GM18511 (cell line): ENCODE results near the gene ESRRA.
"Not testable (repeated sequence)": the region's sequence is repeated elsewhere in the genome, so short reads cannot be mapped to it uniquely, and the experiment has no call there.

Source experiments
- ATAC-seq: cut with Tn5 transposase; IDR thresholded peaks from one replicate; pipeline ENCODE4 v1.9.1; 2021; ENCODE audit warnings: mild to moderate bottlenecking, moderate library complexity; ENCODE audit not compliant: unreplicated experiment

Gene ESRRA

DNA sequence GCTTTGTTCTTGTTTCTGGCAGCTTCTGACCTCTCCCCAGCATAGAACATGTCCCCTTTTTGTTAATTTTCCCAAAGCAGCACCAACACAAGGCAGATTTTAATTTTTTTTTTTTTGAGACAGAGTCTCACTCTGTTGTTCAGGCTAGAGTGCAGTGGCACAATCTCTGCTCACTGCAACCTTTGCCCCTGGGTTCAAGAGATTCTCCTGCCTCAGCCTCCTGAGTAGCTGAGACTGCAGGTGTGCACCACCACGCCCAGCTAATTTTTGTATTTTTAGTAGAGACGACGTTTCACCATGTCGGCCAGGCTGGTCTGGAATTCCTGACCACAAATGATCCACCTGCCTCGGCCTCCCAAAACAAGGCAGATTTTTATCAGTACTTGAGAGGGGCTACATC is 2.5 kb downstream of the ESRRA start:
- ATAC-seq, result not testable (repeated sequence)

DNA sequence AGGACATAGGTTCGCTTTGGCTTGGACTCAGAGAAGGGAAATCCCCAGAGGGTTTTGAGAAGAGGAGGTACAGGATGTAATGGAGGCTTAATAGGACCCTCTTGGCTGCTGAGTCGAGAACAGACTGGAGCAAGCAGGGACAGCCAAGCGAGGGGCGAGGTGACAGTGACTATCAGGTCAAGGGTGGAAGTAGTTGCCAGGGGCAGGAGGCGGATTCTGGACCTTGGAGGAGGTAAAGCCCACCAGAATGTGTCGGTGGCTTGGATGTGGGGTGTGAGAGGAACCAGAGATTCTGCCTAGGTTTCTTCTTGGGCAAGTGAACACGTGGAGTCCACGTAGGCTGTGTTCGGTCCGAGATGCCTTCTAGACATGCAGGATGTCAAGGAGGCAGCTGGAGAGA is 7.6 kb downstream of the ESRRA start:
- no peak for ATAC-seq

DNA sequence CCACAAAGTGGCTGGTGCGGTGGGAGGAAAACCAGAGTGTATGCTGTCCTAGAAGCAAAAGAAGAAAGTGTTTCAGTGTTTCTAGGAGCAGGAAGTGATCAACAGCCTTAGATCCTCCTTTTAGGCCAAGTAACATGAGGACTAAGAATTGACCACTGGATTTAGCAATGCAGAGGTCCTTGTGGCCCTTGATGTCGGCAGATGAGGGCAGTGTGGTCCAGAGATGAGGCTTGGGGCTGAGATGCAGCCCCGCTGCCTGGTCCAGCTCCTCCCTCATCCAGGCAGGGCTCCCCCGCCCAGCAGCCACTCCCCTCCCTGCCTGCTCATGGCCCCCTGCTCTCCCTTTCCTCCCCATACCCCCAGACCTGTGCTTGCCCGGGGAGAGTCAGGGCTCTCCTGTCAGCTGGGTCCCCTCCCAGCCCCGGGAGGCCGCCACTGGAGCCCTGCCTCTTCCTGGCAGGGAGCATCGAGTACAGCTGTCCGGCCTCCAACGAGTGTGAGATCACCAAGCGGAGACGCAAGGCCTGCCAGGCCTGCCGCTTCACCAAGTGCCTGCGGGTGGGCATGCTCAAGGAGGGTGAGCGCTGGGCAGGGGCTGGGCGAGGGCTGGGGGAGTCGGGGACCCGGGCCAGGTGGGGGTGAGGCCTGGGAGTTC is 8.3 kb downstream of the ESRRA start:
- ATAC-seq, result no peak

DNA sequence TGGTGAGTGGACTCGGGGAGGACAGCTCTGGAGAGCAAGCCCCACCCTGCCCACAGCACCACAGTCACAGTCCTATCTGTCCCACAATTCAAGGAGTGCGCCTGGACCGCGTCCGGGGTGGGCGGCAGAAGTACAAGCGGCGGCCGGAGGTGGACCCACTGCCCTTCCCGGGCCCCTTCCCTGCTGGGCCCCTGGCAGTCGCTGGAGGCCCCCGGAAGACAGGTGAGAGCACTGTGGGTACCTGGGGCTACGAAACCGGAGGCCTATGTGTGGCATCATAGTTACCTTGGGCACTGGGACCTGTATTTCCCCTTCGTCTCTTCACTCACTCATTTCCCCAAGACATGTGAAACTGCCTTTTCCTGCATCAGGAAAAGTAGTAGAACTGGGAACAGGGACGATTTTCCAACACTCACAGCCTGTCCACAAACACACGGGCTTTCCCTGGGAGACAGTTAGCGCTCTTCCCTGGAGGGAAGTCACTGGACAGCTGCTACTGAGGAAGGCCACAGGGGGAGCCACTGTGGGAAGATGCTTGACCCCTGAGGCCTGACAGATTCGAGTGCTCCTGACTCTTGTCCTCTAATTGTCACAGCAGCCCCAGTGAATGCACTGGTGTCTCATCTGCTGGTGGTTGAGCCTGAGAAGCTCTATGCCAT is 9.0 kb downstream of the ESRRA start:
- ATAC-seq, result no peak

DNA sequence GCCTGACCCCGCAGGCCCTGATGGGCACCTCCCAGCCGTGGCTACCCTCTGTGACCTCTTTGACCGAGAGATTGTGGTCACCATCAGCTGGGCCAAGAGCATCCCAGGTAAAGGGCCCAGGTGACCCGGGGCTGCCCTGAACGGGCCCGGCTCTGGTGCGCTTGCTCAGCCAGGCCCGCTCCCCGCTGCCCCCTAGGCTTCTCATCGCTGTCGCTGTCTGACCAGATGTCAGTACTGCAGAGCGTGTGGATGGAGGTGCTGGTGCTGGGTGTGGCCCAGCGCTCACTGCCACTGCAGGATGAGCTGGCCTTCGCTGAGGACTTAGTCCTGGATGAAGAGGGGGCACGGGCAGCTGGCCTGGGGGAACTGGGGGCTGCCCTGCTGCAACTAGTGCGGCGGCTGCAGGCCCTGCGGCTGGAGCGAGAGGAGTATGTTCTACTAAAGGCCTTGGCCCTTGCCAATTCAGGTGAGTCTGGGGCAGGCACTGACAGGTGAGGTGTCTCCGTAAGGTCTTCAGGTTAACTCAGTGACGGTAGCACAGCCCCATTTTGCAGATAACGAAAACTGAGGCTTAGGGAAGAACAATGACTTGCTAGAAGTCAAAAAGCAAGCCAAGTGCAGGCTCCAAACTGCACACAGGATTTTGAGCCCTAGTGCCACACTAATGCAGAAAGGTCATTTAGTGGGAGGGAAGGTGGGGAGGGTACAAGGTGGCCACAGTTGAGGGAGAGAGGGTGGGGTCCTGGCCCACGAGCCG is 9.7 kb downstream of the ESRRA start:
- ATAC-seq, result no peak

DNA sequence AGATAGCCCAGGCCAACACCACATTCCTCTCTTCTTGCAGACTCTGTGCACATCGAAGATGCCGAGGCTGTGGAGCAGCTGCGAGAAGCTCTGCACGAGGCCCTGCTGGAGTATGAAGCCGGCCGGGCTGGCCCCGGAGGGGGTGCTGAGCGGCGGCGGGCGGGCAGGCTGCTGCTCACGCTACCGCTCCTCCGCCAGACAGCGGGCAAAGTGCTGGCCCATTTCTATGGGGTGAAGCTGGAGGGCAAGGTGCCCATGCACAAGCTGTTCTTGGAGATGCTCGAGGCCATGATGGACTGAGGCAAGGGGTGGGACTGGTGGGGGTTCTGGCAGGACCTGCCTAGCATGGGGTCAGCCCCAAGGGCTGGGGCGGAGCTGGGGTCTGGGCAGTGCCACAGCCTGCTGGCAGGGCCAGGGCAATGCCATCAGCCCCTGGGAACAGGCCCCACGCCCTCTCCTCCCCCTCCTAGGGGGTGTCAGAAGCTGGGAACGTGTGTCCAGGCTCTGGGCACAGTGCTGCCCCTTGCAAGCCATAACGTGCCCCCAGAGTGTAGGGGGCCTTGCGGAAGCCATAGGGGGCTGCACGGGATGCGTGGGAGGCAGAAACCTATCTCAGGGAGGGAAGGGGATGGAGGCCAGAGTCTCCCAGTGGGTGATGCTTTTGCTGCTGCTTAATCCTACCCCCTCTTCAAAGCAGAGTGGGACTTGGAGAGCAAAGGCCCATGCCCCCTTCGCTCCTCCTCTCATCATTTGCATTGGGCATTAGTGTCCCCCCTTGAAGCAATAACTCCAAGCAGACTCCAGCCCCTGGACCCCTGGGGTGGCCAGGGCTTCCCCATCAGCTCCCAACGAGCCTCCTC is 10.6 kb downstream of the ESRRA start:
- ATAC-seq, result not testable (repeated sequence)

DNA sequence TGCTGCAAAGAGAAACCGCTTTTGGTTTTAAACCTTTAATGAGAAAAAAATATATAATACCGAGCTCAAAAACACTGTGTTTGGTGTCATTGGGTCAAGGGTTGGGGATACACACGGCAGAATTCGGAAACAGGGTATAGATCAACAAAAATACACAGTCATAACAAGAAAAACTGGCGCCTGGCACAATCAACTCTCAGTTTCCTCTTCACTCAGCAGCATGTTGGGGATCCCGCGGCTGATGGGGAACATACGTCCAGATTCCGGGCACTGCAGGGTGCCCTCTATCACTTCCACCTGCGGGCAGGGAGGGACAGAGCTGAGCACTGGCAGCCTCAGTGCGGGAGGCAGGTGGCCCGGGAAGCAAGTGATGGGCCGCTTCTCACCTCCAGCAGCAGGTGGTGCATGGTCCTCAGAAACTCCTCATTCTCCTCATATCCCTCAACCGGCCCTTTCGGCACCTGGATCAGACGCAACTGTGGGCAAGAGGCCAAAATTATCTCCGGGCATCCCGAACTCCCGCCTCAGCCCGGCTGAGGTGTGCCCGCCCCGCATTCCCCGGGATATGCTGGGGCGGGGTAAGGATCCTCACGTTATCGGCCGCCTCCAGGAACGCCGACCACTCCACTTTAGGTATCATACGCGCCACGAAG is 11.5 kb downstream of the ESRRA start:
- ATAC-seq, result peak; percentile 3

DNA sequence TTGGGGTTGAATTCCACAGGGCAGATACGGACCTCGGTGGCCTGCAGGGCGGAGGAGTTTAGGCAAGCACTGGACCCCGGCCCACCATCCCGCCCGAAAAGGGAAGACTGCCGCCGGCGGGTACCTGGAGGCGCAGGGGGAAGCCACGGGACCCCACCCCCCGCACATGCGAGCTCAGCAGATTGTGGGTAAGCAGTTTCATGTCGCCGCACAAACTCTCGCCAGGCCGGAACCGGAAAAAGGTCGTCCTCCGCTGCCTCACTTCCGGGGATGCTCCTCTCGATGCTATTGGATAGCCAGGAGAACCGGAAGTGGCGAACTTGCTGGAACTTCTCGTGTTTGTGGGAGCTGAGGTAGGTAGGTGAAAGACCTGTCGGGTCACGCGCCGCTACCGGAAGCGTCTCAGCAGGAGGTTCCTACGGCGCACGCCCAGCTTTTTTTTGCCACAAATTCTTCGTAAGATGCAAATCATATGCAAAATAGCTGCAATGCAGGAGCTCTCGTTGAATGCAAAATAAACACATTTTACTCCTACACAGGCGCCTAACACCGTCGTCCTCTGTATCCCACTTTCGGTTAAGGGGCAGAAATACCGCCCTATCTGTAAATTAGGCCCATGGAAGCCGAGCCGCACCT is 12.1 kb downstream of the ESRRA start, which contains the start of gene TRMT112:
TSS of gene TRMT112 (minus strand) at position 235 of the 636 bp plus-strand sequence. CDS start at position 202, 33 bp downstream.
- peak; percentile 70 for ATAC-seq

DNA sequence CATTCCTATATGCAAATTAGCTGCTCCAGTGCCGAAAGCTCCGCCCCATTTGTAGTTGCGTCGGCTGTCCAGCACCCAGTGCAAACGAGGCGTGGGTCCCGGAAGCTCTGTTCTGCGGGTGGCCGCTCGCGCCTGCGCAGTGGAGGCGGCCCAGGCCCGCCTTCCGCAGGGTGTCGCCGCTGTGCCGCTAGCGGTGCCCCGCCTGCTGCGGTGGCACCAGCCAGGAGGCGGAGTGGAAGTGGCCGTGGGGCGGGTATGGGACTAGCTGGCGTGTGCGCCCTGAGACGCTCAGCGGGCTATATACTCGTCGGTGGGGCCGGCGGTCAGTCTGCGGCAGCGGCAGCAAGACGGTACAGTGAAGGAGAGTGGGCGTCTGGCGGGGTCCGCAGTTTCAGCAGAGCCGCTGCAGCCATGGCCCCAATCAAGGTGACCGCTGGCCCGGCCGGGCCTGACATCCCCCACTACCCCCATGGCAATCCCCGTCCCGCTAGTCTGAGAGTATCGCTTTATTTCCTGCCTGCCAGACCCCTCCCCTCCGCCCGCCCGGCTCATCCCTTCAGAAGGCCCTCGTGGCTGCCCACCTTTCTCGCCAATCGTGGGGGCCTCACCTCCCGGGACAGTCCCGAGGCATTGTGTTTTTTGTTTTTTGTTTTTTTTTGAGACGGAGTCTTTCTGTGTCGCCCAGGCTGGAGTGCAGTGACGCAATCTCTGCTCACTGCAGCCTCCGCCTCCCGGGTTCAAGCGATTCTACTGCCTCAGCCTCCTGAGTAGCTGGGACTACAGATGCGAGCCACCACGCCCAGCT is 12.8 kb downstream of the ESRRA start, which contains the start of gene PRDX5:
TSS of gene PRDX5 (plus strand) at position 161 of the 805 bp plus-strand sequence. CDS start at position 256, 95 bp downstream.
- ATAC-seq, result peak; percentile 77

DNA sequence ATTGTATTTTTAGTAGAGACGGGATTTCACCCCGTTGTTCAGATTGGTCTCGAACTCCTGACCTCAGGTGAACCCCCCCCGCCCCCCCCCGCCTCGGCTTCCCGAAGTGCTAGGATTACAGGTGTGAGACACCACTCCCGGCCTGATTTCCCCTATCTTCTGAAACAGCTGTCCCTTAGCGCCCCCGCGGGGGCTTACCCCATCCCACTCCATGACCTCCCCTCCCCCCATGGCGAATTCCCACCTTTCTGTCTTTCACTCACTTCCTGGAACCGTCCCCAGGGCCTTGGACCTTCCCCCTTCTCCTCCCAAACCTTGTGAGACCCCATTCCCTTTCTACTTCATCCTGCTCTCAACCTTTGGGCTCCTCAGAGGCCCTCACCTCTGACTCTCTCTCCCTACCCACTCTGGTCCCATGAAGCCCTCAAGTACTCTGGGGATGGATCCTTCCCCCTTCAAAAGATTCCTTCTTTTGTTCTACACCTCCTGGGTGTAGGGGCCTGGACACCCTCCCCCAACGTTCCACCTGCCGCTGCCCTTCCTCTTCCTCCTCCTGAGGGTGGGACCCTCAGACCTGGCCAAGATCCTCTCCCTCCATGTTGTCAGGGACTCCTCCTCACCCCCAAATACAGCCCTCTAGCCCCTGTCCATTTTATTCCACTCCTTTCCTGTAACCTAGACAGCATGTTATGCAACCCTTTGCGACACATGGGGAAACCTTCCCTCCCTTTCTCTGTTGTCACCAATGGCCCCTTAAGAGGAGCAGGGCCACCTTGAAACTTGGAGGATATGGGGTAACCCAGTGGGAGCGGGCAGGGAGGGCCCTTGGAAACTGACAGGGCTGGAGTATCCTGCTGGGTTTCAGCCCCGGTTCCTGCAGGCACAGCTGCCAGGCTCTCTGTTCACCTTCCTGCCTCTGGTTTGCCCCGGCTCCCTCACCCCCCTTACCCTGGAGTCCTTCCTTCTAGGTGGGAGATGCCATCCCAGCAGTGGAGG is 13.7 kb downstream of the ESRRA start:
- ATAC-seq, result no peak

DNA sequence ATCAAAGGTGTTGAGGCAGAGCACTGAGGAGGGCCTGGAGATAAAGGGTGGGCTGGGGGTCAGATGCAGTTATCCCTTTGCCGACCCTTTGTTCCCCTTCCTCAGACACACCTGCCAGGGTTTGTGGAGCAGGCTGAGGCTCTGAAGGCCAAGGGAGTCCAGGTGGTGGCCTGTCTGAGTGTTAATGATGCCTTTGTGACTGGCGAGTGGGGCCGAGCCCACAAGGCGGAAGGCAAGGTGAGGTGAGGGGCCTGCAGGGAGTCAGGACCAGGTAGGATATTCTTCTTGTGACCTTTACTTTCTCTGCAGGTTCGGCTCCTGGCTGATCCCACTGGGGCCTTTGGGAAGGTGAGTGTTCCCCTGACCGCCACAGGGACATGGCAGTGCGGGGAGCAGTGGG is 15.2 kb downstream of the ESRRA start:
- no peak for ATAC-seq

DNA sequence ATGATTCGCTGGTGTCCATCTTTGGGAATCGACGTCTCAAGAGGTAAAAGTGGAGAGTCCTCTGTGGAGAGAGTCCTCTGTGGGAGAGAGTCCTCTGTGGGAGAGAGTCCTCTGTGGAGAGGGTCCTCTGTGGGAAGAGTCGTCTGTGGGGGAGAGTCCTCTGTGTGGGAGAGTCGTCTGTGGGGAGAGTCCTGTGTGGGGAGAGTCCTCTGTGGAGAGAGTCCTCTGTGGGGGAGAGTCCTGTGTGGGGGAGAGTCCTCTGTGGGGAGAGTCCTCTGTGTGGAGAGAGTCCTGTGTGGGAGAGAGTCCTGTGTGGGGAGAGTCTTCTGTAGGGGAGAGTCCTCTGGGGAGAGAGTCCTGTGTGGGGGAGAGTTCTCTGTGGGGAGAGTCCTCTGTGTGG is 15.7 kb downstream of the ESRRA start:
- ATAC-seq, result no peak

DNA sequence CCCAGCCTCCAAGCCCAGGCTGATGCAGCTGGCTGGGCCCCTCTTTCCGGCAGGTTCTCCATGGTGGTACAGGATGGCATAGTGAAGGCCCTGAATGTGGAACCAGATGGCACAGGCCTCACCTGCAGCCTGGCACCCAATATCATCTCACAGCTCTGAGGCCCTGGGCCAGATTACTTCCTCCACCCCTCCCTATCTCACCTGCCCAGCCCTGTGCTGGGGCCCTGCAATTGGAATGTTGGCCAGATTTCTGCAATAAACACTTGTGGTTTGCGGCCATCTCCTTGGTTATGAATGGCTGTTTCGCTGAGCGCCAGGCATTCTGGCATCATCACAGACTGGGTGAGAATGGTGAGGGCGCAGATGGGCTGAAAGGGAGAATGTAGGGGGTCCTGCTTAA is 16.2 kb downstream of the ESRRA start:
- no peak for ATAC-seq

DNA sequence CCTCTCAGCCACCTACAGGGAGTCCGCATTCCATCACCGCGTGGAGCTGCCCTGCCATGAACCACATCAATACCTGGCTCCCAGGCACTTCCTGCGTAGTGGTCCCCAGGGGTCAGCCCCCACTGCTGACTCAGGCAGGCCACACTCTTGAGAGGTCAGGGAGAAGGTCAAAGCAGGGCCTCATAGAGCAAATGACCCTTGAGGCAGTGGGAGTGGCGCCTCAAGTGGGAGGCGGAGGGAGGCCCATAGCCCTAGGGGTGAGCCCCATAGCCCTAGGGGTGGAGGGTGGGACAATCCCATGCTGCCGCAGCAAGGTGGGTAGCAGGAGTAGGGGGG is 17.6 kb downstream of the ESRRA start:
- ATAC-seq, result no peak

DNA sequence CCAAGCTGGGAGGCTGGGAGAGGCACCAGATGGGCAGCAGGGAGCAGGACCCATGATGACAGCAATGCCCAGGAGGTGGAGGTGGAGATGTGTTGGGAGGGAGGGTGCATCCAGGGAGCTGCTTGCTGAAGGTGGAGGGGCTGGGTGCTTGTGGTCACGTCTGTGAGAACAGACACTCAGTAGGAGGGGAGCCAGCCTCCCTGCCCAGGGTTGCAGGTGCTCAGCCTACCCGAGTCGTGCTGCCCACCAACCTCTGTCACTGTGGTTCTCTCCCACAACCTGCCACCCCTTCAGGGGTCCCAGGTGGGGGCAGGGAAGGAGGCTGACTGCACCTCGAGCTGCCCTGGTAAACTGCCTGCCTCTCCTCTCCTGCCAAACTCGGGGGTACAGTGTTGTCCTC is 18.0 kb downstream of the ESRRA start:
- ATAC-seq, result no peak

DNA sequence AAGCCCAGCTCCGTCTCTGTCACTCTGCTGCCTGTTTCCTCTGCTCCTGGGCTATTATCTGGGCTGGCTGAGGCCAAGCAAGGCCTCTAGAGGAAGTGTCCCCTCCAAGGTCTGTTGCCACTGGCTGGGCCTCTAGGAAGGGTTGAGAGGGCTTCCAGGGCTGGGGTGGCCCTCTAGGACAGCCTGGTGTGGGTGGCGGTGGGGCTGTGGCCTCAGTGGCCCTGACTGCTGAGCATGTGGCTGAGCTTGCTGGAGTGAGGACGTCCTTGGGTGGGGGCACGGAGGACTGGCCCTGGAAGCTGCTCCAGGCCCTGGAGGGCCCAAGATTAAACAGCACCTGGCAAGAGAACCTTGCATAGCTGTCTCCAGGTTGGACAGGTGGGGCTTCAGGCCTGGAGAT is 18.7 kb downstream of the ESRRA start:
- ATAC-seq, result not testable (repeated sequence)

DNA sequence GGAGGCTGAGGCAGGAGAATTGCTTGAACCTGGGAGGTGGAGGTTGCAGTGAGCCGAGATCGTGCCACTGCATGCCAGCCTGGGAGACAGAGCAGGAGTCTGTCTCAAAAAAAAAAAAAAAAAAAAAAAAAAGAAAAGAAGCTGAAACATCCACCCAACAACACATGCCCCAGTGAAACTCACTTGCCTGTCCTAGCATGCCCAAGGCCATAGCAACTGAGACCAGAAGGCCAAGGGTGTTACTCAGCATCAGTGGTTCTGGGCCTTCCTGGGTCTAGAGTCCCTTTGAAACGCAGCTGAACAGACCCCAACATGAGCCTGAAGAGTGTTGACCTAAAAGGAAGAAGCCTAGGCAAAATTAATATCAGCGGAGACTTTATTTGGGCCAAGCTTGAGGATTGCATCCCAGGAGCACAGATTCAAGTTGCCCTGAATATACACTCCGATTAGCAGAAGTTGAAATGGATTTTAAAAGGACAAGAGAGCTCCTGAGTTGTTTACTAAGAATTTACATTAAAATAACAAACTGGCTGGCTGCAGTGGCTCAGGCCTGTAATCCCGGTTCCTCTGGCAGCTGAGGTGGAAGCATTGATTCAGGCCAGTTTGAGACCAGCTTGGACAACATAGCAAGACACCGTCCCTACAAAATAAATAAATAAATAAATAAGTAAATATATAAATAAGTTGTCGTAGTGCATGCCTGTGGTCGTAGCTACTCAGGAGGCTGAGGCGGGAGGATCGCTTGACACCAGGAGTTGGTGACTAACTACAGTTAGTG is 19.6 kb downstream of the ESRRA start:
- ATAC-seq, result no peak
